GM10248 (cell line): ENCODE results near the gene MAN1C1.

Experiments used
- CTCF ChIA-PET: fragments of 300-600 bp; sonication (Branson Sonifier 250); formaldehyde crosslinking; extraction: SDS; loops from one replicate; lab custom pipeline; 2021; ENCODE audit warnings: antibody characterized with exemption; lab: Yijun Ruan, JAX
- POLR2A ChIA-PET: fragments of 350-650 bp; sonication (Branson Sonifier 250); formaldehyde crosslinking; extraction: SDS; loops from one replicate; lab custom pipeline; 2020; ENCODE audit warnings: antibody characterized with exemption; lab: Yijun Ruan, JAX
- DNase-seq: peaks from one replicate; pipeline ENCODE4 v3.0.0; 2012; ENCODE audit errors: extremely low spot score
- CTCF ChIP-seq: IDR thresholded peaks from 2 replicates; pipeline ENCODE4 v1.5.1; 2012; ENCODE audit warnings: mild to moderate bottlenecking, low read depth; ENCODE audit errors: extremely low read depth, missing control alignments, control extremely low read depth

MAN1C1 gene

DNA sequence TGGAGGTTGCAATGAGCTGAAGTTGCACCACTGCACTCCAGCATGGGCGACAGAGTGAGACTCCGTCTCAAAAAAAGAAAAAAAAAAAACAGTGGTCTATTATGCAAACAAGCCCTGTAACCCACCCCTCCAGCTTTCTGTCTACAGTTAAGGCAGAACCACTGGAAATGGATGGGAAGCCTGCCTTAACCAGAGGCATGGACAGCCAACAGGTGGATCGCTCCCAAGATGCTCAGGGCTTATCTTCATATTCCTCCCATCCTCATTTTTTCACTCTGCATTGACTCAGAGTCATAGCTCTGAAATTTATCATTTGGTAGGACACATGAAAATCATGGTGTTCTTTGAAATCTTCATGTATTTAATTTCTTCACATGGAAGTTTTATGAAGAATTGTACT is 211.9 kb downstream of the MAN1C1 start:
- DNase-seq = no peak
- CTCF ChIA-PET = interaction anchor here (2.1 to 3.2 kb wide), 3 partner anchors 14 to 67 kb away, joined by 8 to 9 read pairs (median 9); no protein-coding TSS in a partner anchor
- no peak for TF ChIP-seq CTCF
- POLR2A ChIA-PET = no interaction called here

- no peak for TF ChIP-seq CTCF
- ChIA-PET CTCF (interaction anchor here (2.1 to 3.2 kb wide), 3 partner anchors 15 to 66 kb away, joined by 8 to 9 read pairs (median 9); no protein-coding TSS in a partner anchor), POLR2A (no interaction called here)
- no peak for DNase-seq
Measured at GRCh38 chr1:25829046-25829445, 212.5 kb downstream of the MAN1C1 start.

GRCh38 chr1:25831569-25832196 is 215.1 kb downstream of the MAN1C1 start:
- ChIA-PET POLR2A (interaction anchor here (0.5 kb wide), 1 partner anchor 471 kb away, joined by 3 read pairs; no protein-coding TSS in a partner anchor), CTCF (interaction anchor here (0.8 to 1.9 kb wide), 5 partner anchors 10 to 166 kb away, joined by 3 to 7 read pairs (median 4); partner anchors contain the start of genes MTFR1L and PAFAH2)
- DNase-seq = no peak
- no peak for TF ChIP-seq CTCF

GRCh38 chr1:25832336-25833037 is 215.9 kb downstream of the MAN1C1 start:
- POLR2A ChIA-PET = no interaction called here
- TF ChIP-seq CTCF = no peak
- DNase-seq = no peak
- CTCF ChIA-PET = interaction anchor here (0.6 to 1.9 kb wide), 4 partner anchors 22 to 1083 kb away, joined by 3 to 6 read pairs (median 4); partner anchors contain the start of gene PAFAH2

- ChIA-PET CTCF (interaction anchor here (0.6 to 1.9 kb wide), 3 partner anchors 23 to 1083 kb away, joined by 3 to 6 read pairs (median 3); no protein-coding TSS in a partner anchor), POLR2A (no interaction called here)
- no peak for DNase-seq
- TF ChIP-seq CTCF = no peak
Measured at GRCh38 chr1:25833158-25833557, 216.6 kb downstream of the MAN1C1 start.
